Measurements from ENCODE around the gene NPTN.

Gene NPTN

DNA sequence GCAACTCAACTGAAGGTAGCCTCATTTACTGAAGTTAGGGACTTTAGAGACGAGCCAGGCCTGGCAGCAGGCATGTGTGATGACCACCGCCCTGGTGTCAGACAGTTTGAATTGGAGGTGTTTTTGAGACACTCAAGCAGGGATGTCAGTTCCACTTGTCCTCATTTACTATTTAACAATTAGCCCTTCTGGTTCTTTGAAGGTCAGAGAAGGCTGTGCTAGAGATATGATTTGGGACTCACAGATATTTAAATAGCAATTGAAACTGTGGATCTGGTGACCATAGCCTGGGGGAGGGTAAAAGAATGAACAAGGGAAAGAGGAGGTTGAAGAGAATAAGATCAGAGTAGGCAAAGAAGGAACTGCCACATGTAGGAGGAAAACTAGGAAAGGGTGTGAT is 115.6 kb downstream of the NPTN start:
- no peak for DNase-seq

DNA sequence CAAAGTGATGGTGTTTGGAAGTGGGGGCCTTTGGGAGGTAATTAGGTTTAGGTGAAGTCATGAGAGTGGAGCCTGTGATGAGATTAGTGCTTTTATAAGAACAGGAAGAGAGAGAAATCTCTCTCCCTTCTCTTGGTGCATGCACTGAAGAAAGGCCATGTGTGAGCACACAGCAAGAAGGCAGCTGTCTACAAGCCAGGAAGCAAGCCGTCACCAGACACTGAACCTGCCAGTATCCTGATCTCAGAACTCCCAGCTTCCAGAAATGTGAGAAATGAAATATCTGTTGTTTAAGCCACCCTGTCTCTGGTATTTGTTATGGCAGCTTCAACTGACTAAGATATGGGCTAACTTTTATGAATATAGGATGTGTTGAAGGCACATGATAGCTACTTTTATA is 117.7 kb downstream of the NPTN start:
- no peak for DNase-seq
